ENCODE measurements around the gene LRRC46.
A peak's percentile ranks its signal among the peaks of the same experiment; 100 is the strongest.

Gene LRRC46

GRCh38 chr17:47821424-47822391 is 9.8 kb upstream of the LRRC46 start, which contains the start of gene OSBPL7:
Gene OSBPL7 (minus strand): TSS chr17:47821794. CDS start chr17:47820278, 1,516 bp downstream.
- Mint-ChIP-seq H3K4me1 (peaks cover 24% of the 10 kb centered on the region), H3K27ac (peak within 1 kb of the TSS; percentile 59), H3K9me3 (no peaks in the 10 kb centered on the region), H3K36me3 (ENCODE audit: low read depth) (peaks cover 25% of the 10 kb centered on the region), H3K27me3 (ENCODE audit: low read depth, poor library complexity) (peaks cover 6% of the 10 kb centered on the region), H3K4me3 (peak within 1 kb of the TSS; percentile 90)
- TF ChIP-seq CTCF (IDR thresholded peaks at IDR 0.05): no peak
- DNase-seq: peak; percentile 61

- Mint-ChIP-seq H3K9me3 (no peaks in the 10 kb centered on the region), H3K27ac (peak overlapping the region; percentile 59), H3K27me3 (ENCODE audit: low read depth, poor library complexity) (peaks cover 6% of the 10 kb centered on the region), H3K36me3 (ENCODE audit: low read depth) (peaks cover 26% of the 10 kb centered on the region), H3K4me3 (peak overlapping the region; percentile 23), H3K4me1 (peaks cover 24% of the 10 kb centered on the region)
- no peak for DNase-seq
- TF ChIP-seq CTCF (IDR thresholded peaks at IDR 0.05): no peak
Measured at GRCh38 chr17:47822785-47823184, 8.7 kb upstream of the LRRC46 start.

GRCh38 chr17:47823519-47823918 is 8.0 kb upstream of the LRRC46 start:
- peaks cover 24% of the 10 kb centered on the region for H3K4me1 Mint-ChIP-seq
- no peak for TF ChIP-seq CTCF (IDR thresholded peaks at IDR 0.05)
- no peak for DNase-seq
- peaks cover 30% of the 10 kb centered on the region for H3K36me3 Mint-ChIP-seq (ENCODE audit: low read depth)
- H3K9me3 Mint-ChIP-seq: no peaks in the 10 kb centered on the region
- H3K27me3 Mint-ChIP-seq (ENCODE audit: low read depth, poor library complexity): peaks cover 10% of the 10 kb centered on the region
- no peak overlapping the region for H3K4me3 Mint-ChIP-seq
- no peak overlapping the region for H3K27ac Mint-ChIP-seq

GRCh38 chr17:47829870-47830269 is 1.6 kb upstream of the LRRC46 start:
- Mint-ChIP-seq H3K27me3 (ENCODE audit: low read depth, poor library complexity) (peaks cover 3% of the 10 kb centered on the region), H3K4me1 (peaks cover 32% of the 10 kb centered on the region), H3K4me3 (peak overlapping the region; percentile 91), H3K9me3 (no peaks in the 10 kb centered on the region), H3K36me3 (ENCODE audit: low read depth) (peaks cover 20% of the 10 kb centered on the region), H3K27ac (peak overlapping the region; percentile 17)
- no peak for DNase-seq
- TF ChIP-seq CTCF (IDR thresholded peaks at IDR 0.05): no peak

GRCh38 chr17:47830396-47831002 is 971 bp upstream of the LRRC46 start:
- Mint-ChIP-seq H3K4me1 (peaks cover 32% of the 10 kb centered on the region), H3K4me3 (peak overlapping the region; percentile 91), H3K27ac (peak overlapping the region; percentile 46), H3K27me3 (ENCODE audit: low read depth, poor library complexity) (peaks cover 3% of the 10 kb centered on the region), H3K36me3 (ENCODE audit: low read depth) (peaks cover 15% of the 10 kb centered on the region), H3K9me3 (no peaks in the 10 kb centered on the region)
- no peak for TF ChIP-seq CTCF (IDR thresholded peaks at IDR 0.05)
- no peak for DNase-seq
